Fibroblast of lung (primary cell): Measurements from ENCODE around the gene COX4I2. TPM values are rescaled to one million over a fixed set of nuclear protein-coding genes. Genes with fewer than 3 reads are reported as not detected.

Experiments
- DNase-seq, 2 donors: peaks; one replicate each; pipeline versions ENCODE4 v3.0.0 to v3.0.0-alpha.2; 2010; ENCODE audit warnings: low read depth in 2 of 2
- H2AFZ ChIP-seq: 2 replicates; pipeline ENCODE4 v1.5.1; 2012; ENCODE audit warnings: low read length, control low read depth, inconsistent platforms
- H3K27ac ChIP-seq: 2 replicates; pipeline ENCODE4 v1.5.1; 2011; ENCODE audit warnings: low read length, control low read depth; ENCODE audit not compliant: insufficient read depth
- H3K27me3 ChIP-seq: 2 replicates; pipeline ENCODE4 v1.5.1; 2011; ENCODE audit warnings: mild to moderate bottlenecking, low read length; ENCODE audit not compliant: control insufficient read depth, insufficient read depth
- H3K36me3 ChIP-seq: 2 replicates; pipeline ENCODE4 v1.5.1; 2011; ENCODE audit warnings: low read length; ENCODE audit not compliant: control insufficient read depth, insufficient read depth
- H3K4me1 ChIP-seq: 2 replicates; pipeline ENCODE4 v1.5.1; 2011; ENCODE audit warnings: low read length; ENCODE audit not compliant: control insufficient read depth, insufficient read depth; ENCODE audit errors: extremely low read depth
- H3K4me2 ChIP-seq: 2 replicates; pipeline ENCODE4 v1.5.1; 2011; ENCODE audit warnings: low read length, control low read depth; ENCODE audit not compliant: insufficient read depth; ENCODE audit errors: extremely low read depth
- H3K4me3 ChIP-seq, 4 experiments: fragments of 200-600 bp in 1 of 4; sonication (generic) in 1 of 4; replicated peaks in 1 of 4; 2 replicates each; pipeline ENCODE4 v1.5.1; 2011 to 2016; ENCODE audit warnings: low read length in 4 of 4, low read depth in 3 of 4, mild to moderate bottlenecking in 3 of 4, control low read depth in 2 of 4, inconsistent platforms in 1 of 4, mixed read lengths in 1 of 4; ENCODE audit not compliant: insufficient read depth in 1 of 4; ENCODE audit errors: control extremely low read depth in 1 of 4
- H3K79me2 ChIP-seq: 2 replicates; pipeline ENCODE4 v1.5.1; 2012; ENCODE audit warnings: mild to moderate bottlenecking, low read length, inconsistent platforms; ENCODE audit not compliant: control insufficient read depth, insufficient read depth
- H3K9ac ChIP-seq: 2 replicates; pipeline ENCODE4 v1.5.1; 2011; ENCODE audit warnings: mild to moderate bottlenecking, low read length, control low read depth; ENCODE audit not compliant: insufficient read depth
- H3K9me3 ChIP-seq: 2 replicates; pipeline ENCODE4 v1.5.1; 2012; ENCODE audit warnings: low read depth, low read length; ENCODE audit not compliant: control insufficient read depth, insufficient read depth
- H4K20me1 ChIP-seq: 2 replicates; pipeline ENCODE4 v1.5.1; 2011; ENCODE audit warnings: low read length; ENCODE audit not compliant: control insufficient read depth, insufficient read depth; ENCODE audit errors: extremely low read depth
- EZH2 ChIP-seq: IDR thresholded peaks from 2 replicates; pipeline ENCODE4 v1.5.1; 2012; ENCODE audit warnings: low read length, control low read depth, mild to moderate bottlenecking; ENCODE audit errors: missing control alignments
- polyA plus RNA-seq, 2 donors: library from polyadenylated mRNA; depleted of rRNA in 1 of 2; stranded (reverse) in 1 of 2; unstranded in 1 of 2; fragments of >200 nt; gene quantifications; 2 replicates each; pipeline ENCODE4 v1.2.1, GENCODE V29; 2011 to 2012; ENCODE audit warnings: missing spikeins in 1 of 2
- total RNA-seq: library from RNA; depleted of rRNA; stranded (reverse); fragments of >200 nt; gene quantifications from 2 replicates; pipeline ENCODE4 v1.2.1, GENCODE V29; 2014
- TF ChIP-seq, protein P1 (sequence below), 2 donors: IDR thresholded peaks in 1 of 2; conservative IDR thresholded peaks in 1 of 2; 1 replicate in 1 of 2; 2 replicates in 1 of 2; pipeline ENCODE4 v1.5.1; 2011 to 2012; ENCODE audit warnings: low read length in 2 of 2, control low read depth in 1 of 2, inconsistent platforms in 1 of 2, low read depth in 1 of 2, mild to moderate bottlenecking in 1 of 2

COX4I2 gene
- total and polyA plus RNA-seq, 2 donors (not counting 1 experiment from before 2014, with no cell fraction given) = not detected

DNA sequence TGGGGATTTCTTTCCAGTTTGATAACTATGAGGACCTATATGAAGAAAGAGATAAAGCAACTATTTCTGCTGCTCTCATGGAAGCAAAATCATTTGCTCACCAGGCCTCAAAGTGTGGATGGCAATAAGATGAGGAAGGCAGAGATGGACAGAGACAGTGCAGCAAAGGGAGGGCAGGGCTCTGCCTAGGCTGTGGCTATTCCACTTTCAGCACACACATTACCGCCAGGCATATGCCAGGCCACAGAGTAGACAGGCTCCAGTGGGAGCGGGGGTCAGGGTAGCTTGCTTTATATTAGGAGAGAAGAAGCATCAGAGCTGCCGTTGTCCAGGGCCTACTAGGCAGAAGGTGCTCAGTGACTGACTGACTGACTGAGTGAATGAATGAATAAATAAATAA is 44.1 kb downstream of the COX4I2 start:
- Histone ChIP-seq H3K9me3 (no peaks in the 10 kb centered on the region), H3K4me3 (no peak overlapping the region), H3K4me1 (peaks cover 11% of the 10 kb centered on the region), H3K27ac (no peak overlapping the region), H2AFZ (no peak overlapping the region), H3K27me3 (no peaks in the 10 kb centered on the region), H4K20me1 (no peaks in the 10 kb centered on the region), H3K79me2 (peaks cover 73% of the 10 kb centered on the region), H3K4me2 (no peak overlapping the region), H3K9ac (no peak overlapping the region), H3K36me3 (peaks cover 4% of the 10 kb centered on the region)
- TF ChIP-seq EZH2 = no peak
- TF ChIP-seq, protein P1, sequence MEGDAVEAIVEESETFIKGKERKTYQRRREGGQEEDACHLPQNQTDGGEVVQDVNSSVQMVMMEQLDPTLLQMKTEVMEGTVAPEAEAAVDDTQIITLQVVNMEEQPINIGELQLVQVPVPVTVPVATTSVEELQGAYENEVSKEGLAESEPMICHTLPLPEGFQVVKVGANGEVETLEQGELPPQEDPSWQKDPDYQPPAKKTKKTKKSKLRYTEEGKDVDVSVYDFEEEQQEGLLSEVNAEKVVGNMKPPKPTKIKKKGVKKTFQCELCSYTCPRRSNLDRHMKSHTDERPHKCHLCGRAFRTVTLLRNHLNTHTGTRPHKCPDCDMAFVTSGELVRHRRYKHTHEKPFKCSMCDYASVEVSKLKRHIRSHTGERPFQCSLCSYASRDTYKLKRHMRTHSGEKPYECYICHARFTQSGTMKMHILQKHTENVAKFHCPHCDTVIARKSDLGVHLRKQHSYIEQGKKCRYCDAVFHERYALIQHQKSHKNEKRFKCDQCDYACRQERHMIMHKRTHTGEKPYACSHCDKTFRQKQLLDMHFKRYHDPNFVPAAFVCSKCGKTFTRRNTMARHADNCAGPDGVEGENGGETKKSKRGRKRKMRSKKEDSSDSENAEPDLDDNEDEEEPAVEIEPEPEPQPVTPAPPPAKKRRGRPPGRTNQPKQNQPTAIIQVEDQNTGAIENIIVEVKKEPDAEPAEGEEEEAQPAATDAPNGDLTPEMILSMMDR (conservative IDR thresholded peaks at IDR 0.05 in 1 of 2, IDR thresholded peaks at IDR 0.05 in 1 of 2; ENCODE audit: low read depth in 1 of 2, low read length in 2 of 2) = no peak
- no peak for DNase-seq

DNA sequence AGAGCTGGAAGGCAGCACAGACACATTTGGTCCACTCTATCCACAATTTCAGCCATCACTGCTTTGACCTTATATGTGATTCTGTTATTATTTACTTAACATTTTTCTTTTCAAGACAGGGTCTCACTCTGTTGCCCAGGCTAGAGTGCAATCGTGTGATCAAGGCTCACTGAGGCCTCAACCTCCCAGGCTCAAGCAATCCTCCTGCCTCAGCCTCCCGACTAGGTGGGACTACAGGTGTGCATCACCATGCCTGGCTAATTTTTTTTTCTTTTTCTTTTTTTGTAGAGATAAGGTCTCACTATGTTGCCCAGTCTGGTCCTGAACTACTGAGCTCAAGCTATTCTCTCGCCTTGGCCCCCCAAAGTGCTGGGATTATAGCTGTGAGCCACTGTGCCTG is 44.6 kb downstream of the COX4I2 start:
- Histone ChIP-seq H3K4me2 (no peak overlapping the region), H3K9ac (no peak overlapping the region), H3K27me3 (no peaks in the 10 kb centered on the region), H2AFZ (no peak overlapping the region), H3K9me3 (no peaks in the 10 kb centered on the region), H3K27ac (no peak overlapping the region), H3K36me3 (peaks cover 4% of the 10 kb centered on the region), H4K20me1 (no peaks in the 10 kb centered on the region), H3K4me3 (no peak overlapping the region), H3K4me1 (peaks cover 11% of the 10 kb centered on the region), H3K79me2 (peaks cover 76% of the 10 kb centered on the region)
- no peak for DNase-seq
- TF ChIP-seq, protein P1 (conservative IDR thresholded peaks at IDR 0.05 in 1 of 2, IDR thresholded peaks at IDR 0.05 in 1 of 2; ENCODE audit: low read depth in 1 of 2, low read length in 2 of 2) = no peak
- no peak for TF ChIP-seq EZH2

DNA sequence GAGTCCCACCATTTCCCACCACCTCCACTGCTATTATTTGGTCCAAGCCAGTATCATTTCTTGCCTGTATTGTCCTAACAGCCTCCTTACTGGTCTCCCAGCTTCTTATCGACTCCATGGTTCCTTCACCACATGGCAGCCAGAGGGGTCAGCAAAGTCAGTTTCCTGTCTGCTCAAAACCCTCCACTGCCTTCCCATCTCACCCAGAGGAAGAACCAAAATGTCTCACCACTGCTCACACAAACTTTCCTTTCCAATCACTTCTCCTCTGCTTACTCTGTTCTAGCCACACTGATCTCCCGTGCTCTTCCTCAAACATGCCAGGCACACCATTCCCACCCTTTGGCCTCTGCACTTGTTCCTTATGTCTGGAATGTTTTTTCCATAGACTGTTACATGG is 45.2 kb downstream of the COX4I2 start:
- Histone ChIP-seq H3K27me3 (no peaks in the 10 kb centered on the region), H3K9me3 (no peaks in the 10 kb centered on the region), H3K36me3 (peaks cover 4% of the 10 kb centered on the region), H3K9ac (no peak overlapping the region), H3K4me3 (no peak overlapping the region), H3K27ac (no peak overlapping the region), H3K4me2 (no peak overlapping the region), H3K4me1 (peaks cover 11% of the 10 kb centered on the region), H3K79me2 (peaks cover 74% of the 10 kb centered on the region), H4K20me1 (no peaks in the 10 kb centered on the region), H2AFZ (no peak overlapping the region)
- TF ChIP-seq EZH2 = no peak
- TF ChIP-seq, protein P1 (conservative IDR thresholded peaks at IDR 0.05 in 1 of 2, IDR thresholded peaks at IDR 0.05 in 1 of 2; ENCODE audit: low read depth in 1 of 2, low read length in 2 of 2) = no peak
- no peak for DNase-seq
